ENCODE measurements around the gene KCNH3.
"Not testable (repeated sequence)": the region's sequence is repeated elsewhere in the genome, so short reads cannot be mapped to it uniquely, and the experiment has no call there.

Gene KCNH3, protein sequence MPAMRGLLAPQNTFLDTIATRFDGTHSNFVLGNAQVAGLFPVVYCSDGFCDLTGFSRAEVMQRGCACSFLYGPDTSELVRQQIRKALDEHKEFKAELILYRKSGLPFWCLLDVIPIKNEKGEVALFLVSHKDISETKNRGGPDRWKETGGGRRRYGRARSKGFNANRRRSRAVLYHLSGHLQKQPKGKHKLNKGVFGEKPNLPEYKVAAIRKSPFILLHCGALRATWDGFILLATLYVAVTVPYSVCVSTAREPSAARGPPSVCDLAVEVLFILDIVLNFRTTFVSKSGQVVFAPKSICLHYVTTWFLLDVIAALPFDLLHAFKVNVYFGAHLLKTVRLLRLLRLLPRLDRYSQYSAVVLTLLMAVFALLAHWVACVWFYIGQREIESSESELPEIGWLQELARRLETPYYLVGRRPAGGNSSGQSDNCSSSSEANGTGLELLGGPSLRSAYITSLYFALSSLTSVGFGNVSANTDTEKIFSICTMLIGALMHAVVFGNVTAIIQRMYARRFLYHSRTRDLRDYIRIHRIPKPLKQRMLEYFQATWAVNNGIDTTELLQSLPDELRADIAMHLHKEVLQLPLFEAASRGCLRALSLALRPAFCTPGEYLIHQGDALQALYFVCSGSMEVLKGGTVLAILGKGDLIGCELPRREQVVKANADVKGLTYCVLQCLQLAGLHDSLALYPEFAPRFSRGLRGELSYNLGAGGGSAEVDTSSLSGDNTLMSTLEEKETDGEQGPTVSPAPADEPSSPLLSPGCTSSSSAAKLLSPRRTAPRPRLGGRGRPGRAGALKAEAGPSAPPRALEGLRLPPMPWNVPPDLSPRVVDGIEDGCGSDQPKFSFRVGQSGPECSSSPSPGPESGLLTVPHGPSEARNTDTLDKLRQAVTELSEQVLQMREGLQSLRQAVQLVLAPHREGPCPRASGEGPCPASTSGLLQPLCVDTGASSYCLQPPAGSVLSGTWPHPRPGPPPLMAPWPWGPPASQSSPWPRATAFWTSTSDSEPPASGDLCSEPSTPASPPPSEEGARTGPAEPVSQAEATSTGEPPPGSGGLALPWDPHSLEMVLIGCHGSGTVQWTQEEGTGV

DNA sequence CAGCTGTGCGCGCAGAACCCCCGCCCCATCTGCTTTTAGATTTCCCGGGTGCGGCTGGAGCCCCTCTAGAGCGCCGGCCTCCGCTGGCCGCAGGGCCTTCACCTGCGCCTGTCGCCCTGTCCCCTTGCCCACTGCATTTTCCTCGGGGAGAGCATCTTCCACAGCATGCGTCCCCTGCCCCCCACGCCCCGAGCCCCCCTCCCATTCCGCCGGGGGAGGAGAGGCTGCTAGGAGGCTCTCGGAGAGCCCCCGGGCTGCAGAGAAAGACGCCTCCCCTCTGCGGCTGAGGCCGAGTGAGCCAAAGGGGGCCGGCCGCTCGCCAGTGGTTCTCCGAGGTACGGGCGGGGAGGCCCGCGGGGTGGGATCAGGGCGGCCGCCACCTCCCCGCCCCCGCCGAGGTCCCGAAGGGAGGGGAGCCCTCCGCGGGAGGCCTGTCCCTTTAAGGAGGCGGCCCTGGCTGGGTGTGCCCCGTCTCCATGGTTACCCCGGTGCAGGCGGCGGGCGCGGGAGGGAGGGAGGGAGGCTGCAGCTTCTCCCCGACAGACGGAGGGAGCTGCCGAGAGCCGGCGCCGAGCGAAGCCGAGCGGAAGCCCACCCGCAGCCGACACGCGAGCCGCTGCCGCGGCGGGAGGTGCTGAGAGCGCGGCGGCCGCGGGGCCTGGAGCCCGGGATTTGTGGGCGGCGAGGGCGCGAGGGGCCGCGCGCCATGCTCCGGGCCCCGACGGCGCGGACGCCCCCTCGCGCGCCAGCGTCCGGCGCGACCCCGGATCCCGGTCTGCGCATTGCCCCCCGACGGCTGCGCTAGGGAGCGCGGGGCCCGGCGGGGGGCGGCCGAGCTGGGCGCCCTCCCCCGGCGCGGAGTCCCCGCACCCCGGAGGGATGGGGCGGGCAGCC lies at the start of gene KCNH3:
KCNH3 (plus strand) TSS at position 521 of the 894 bp plus-strand sequence. CDS start 387 bp downstream, outside the sequence.
- FAIRE-seq = no peak

DNA sequence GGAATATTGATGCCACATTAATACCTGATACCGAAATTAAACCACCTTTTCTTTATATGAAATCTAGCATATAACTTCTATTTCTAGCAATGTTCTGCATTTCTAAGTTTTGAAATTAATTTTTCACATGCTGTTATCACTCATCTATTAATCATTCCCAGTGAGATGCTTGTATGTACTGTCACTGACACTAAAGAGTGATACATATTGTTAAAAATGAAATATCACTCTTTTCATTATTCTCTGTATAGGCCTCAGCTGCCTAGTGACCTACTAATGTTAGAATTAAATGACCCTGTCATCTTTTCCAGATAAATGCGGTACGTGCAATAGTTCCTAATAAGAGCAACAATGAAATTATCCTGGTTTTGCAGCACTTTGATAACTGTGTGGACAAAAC lies 49.7 kb upstream of the KCNH3 start:
- no peak for FAIRE-seq

DNA sequence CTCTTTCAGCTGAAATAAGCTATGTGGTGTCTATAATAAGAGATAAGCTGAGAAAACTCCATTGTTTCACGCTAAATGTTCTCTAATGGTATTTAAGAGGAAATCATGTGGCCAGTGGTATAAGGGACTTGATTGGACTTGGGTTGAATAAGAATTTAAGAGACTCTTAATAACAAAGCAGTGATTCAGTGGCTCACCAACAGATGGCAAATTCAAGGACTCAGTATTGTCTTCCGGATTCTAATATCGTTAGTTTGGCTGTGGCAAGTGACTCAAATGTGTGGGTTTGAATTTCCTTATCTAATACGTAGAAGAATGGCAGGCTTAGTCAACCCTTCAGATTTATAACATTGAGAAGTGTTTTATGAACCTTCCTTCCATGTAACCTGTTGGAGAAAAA lies 49.1 kb upstream of the KCNH3 start:
- FAIRE-seq = no peak

DNA sequence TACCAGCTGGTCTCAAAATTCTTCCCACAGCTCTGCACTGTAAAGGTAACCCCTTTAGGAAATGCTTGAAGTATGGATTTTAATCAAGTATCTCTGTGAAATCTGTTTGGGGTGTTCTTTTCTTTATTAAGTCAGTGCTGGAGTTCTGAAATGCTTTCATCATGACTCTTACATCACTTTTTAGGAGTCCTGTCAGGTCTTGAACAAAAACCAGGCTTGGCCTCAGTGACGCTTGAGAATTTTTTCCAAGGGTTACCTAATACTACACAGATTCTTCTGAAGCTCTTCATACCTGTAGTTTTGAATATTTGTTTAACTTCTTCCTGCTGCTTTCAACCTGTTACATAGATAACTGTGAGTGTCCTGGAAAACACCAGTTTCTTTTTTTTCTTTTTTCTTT lies 47.0 kb upstream of the KCNH3 start:
- FAIRE-seq = no peak

DNA sequence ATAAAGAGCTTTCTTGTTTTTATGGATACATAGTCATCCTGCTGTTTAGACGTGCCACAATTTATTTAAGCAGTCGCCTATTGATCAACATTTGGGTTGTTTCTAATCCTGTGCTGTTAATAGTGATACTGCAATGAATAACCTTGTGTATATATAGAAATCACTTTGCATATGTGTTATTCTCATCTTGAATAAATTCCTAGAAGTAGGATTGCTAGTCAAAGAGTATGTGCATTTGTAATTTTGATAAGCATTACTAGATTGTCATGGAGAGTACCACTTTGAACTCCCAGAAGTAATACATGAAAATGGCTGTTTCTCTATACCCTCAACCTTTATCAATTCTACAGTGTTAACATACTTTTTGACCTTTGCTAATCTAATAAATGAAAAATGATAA lies 44.9 kb upstream of the KCNH3 start:
- no peak for FAIRE-seq

DNA sequence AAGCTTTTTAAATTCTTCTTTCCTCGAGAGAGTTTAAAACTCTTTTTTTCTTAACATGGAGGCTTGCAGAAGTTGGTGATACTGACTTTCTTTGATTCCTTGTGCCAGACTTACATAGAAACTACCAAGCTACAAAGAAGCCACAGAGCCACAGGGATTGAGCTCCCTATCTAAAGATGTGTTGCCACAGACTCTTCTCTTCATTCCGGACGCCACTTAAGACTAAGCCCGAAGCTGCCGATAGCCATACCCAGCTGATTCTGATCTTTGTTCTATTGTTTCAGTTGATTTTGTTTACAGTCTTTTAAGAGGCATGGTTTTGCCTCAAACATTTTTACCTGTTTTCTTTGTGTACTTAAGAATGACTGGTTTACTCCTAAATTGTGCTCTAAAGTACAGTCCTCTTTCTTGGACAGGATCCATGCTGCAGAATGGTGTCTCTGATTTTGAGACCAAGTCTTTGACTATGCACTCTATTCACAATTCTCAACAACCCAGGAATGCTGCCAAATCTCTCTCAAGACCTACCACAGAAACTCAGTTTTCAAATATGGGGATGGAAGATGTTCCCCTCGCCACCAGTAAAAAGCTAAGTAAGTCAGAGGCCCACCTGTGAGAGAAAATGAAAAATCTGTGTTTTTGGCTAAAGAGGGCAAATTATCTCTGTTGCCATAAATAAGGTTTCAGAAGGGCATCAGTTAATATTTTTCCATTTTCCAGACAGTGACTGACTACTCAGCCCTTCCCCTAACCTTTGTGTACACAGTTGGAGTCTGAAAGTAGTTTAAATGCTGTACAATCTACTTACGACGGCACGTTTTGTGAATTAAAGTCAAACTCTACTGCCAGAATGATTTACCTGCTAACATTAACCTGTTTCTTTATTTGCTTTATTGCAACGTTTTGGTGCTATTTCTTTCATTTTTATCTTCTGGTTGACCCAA lies 42.1 kb upstream of the KCNH3 start:
- no peak for FAIRE-seq

DNA sequence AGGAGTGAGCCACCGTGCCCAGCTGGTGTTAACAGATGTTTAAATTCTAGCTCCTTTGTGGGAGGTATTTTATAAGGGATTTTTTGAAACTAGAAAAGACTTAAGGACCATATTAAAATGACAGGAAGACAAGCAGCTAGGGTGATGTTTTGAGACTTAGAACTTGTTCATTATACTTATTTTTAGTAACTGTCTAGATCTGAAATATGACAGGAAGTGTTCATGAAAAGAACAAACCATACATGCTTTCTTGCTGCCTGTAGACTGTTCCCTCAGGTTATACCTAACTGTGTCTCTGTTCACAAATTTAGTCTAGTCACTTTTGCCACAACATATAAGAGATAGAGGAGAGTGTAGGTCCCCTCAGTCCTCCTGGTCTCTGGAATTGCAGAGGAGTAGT lies 36.9 kb upstream of the KCNH3 start:
- FAIRE-seq = no peak

DNA sequence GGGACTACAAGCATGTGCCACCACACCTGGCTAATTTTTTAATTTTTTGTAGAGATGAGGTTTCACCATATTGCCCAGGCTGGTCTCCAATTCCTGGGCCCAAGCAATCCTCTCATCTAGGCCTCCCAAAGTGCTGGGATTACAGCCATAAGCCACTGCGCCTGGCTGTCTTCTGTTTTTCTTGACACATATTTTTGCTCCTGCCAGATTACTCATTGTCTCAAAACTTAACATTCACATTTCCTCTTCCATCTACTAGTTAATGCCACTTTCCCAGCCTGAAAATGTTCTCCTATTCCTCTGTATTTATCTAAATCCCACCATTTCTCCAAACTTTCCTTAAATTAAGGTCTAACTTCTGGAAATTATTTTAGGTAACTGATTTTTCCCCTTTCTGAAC lies 36.2 kb upstream of the KCNH3 start:
- no peak for FAIRE-seq

DNA sequence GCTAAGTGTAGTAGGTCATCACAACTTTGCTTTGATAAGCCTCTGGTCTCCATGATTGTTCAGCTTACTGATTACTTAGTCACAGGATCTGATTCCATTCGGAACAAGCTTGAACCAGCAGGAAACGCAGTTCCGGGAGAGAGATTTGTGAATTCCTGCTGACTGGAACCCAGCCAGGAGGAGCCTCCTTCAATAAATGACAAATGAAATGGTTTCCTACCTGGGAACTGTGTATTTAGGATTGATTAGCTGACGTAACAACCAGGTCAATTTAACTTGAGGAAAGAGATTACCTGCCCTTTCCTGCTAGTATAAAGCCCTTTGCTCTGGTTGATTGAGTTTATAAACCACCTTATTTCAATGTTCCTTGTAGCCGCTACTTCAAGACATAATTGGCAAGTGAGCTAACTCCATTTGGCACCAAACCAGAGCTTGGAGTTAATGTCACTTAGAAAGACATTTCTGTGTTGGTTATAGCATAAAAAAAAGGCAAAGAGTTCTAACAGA lies 35.1 kb upstream of the KCNH3 start:
- no peak for FAIRE-seq

DNA sequence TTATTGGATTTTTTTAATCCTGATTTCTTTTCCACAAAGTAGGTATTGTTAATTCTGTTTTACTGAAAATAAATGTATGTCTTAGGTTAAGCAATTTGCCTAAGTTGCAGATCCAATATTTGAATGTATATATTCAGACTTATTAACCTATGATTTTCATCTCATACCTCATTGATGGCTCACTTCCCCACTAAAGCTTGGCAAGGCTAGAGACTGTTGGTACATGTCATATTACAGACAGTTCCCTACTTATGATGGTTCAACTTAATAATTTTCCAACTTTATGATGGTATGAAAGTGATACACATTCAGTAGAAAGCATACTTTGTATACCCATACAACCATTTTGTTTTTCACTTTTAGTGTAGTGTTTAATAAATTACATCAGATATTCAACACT lies 33.2 kb upstream of the KCNH3 start:
- no peak for FAIRE-seq

DNA sequence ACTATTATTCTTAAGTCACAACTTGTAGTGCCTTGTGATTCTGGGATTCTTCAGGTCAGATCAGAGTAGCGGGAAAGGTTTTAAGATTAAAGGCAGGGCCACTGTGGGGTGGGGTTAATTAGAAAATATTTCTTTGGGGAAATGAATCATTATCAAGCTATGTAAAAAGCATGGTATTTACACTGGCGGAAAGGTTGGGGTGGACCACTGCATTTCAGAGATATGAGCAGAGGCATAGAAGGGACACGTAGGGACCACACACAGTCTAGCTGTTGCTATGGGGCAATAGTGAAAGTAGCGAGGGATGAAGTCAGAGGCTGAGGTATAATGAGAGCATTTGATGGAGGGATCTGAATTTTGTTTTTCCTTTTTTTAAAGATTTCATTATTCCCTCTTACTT lies 31.7 kb upstream of the KCNH3 start:
- no peak for FAIRE-seq

DNA sequence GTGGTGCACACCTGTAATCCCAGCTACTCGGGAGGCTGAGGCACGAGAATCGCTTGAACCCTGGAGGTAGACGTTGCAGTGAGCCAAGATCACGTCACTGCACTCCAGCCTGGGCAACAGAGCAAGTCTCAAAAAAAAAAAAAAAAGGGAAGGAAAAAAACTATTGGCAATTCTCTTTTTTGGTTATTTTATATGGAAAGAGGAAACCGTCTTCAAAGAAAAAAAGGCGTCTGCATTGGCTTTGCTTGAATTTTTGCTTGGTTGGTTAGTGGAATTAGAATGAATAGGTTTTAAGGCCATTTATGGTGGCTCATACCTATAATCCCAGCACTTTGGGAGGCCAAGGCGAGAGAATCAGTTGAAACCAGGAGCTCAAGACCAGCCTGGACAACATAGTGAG lies 29.1 kb upstream of the KCNH3 start:
- FAIRE-seq = not testable (repeated sequence)

DNA sequence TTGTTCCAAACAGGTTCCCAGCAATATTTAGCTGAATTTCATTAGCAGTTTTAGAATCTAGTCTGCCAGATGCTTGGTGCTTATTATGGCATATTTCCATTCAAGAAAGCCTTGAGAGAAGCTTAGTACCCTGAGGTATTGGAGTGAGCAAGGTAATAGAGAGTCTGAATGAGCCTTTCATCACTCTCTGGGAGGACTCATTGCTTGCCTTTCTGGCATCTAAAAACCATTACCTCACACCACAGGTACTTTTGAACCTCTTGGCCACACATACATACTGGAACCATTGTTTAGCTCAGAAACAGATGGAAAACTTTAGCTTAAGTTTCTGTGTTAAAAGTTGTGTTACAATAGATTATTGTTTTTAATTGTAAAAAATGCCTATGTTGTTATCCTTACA lies 27.4 kb upstream of the KCNH3 start:
- no peak for FAIRE-seq

DNA sequence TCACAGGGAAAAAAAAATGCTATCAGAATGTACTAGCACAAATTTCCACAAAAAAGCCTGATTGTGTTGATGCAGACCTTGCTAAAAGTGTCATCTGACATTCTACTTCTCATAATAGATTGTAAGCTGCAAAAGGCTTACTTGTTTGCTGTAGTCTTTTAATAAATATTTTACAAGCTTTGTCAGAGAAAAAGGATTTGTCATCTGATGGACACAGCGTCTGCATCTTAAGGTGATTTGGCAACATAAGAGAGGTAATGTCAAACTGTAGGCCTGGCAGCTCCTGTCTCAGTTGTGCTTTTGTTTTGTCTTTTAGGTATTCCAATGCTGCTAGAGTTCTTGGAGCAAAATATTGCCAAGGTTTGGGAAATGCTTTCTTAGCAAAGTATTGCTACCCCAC lies 26.3 kb upstream of the KCNH3 start:
- FAIRE-seq = no peak

DNA sequence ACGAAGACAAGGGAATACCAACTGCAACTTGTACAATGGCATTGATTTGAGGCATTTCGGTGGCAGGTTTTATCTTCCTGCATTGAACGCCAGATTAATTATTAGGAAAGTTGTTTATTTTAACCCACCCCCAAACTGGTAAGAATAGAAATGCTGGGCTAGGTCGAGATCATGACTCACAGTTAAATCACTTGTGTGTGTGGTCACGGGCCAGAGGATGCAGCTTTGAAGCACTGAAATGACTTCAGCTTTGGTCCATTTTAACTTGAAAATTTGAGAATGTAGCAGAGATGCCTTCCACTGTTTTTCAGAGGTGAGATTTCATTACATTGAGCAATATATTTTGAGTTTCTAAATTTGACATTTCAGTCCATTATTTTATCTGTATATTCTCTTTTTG lies 23.6 kb upstream of the KCNH3 start:
- no peak for FAIRE-seq

DNA sequence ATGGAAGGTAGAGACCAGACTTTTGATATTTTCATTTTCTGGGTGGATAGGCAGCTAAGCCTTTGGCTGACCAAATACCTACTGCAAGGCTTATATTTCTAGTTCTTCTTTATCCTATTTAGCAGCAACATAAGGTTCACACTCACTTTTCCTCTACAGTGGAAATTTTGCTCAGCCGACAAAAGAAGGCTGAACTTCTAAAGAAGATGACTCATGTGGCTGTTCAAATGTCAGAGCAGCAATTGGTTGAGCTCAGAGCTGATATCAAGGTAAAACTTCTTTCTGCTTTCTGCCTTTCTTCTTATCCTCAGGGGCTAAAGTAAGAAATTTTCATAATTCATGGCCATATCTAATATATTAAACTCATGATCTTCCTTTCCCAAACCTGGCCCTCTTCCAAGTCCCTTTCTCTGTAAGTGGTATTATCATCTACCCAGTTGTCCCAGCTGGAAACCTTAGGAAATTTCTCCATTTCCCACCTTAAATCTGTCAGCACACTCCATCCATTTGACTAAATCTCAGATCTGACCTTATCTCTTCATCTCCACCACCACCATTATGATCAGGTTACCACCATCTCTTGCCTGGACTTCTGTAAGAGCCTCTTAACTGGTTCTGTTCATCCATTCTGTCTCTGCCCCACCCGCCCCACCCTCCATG lies 19.8 kb upstream of the KCNH3 start:
- no peak for FAIRE-seq

DNA sequence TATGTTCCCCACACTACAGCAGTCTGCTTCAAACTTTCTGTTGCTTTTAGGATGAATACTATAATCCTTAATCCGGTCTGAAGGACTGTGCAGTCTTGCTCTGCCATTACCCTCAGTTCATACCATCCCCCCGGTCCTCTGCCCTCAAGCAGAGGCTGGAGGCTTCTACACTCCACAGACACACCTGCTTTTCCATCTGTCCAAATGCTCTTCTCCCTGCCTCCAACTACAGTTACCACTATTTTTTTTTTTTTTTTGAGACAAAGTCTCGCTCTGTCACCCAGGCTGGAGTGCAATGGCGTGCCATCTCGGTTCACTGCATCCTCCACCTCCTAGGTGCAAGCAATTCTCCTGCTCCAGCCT lies 19.3 kb upstream of the KCNH3 start:
- no peak for FAIRE-seq

DNA sequence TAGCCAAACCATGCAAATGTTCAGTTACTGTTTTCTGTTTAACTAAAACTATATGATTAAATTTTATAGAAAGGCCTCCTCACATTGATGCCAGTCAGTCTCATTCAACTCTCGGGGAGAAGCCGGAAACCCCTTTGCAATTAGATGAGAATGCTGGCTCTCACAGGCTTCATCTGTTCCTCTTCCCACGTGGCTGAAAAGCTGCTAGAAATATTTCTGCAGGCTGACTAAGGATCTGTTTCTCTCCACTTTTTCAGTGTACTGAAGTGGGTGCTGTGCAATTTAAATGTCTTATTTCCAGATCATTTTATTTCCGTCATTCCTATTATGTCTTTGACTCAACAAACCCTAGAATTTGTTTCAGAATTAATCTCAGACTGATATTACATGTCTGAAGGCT lies 17.4 kb upstream of the KCNH3 start:
- FAIRE-seq = no peak

DNA sequence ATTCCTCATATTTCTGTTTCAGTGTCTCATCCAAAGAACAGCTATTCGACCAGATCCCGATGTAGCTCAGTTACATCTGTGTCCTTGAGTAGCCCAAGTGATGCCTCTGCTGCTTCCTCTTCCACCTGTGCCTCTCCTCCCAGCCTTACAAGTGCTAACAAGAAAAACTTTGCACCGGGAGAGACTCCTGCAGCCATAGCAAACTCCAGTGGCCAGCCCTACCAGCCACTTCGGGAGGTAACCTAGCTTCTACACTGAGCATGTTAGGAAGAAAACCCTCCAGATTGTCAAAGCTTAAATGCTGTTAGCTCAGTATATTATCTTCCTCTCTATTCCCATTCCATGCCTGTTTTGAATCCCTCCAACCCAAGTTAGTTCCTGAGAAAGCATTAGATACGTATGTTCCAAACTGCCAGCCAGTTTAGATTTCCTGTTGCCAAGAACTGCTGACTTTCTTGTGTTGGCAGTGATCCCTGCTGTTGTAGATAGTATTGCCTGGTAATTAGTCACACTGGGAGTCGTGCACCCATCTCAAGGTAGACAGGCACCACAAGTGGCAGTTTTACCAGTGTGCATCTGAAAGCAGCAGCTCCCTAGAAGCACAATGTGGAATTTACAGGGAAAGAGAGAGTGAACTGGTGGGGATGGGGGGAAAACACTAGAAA lies 14.0 kb upstream of the KCNH3 start:
- FAIRE-seq = no peak

DNA sequence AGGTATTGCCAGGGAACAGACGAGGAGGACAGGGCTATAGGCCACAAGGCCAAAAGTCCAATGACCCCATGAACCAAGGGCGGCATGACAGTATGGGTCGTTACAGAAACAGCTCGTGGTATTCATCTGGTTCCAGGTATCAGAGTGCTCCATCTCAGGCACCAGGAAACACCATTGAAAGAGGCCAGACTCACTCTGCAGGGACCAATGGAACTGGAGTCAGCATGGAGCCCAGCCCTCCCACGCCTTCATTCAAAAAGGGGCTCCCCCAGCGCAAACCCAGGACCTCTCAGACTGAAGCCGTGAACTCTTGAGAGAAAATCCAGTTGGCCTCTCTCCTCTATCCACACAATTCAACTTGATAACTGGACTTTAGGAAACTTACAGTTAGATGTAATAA lies 12.9 kb upstream of the KCNH3 start:
- no peak for FAIRE-seq
